ENCODE results near the gene GIPR.
"Not testable (repeated sequence)": the region's sequence is repeated elsewhere in the genome, so short reads cannot be mapped to it uniquely, and the experiment has no call there.

The GIPR gene

GRCh38 chr19:45667620-45668341, at the start of gene GIPR:
TSS of gene GIPR (plus strand) at chr19:45668221. CDS start at chr19:45669521, 1,300 bp downstream.
- peak; percentile 76 for DNase-seq (ENCODE audit: low spot score)

GRCh38 chr19:45621389-45621788, 46.6 kb upstream of the GIPR start:
- DNase-seq (ENCODE audit: low spot score) = no peak

GRCh38 chr19:45621976-45622503, 46.0 kb upstream of the GIPR start:
- no peak for DNase-seq (ENCODE audit: low spot score)

- DNase-seq (ENCODE audit: low spot score) = no peak
Observed at GRCh38 chr19:45623984-45624383, 44.0 kb upstream of the GIPR start.

DNA sequence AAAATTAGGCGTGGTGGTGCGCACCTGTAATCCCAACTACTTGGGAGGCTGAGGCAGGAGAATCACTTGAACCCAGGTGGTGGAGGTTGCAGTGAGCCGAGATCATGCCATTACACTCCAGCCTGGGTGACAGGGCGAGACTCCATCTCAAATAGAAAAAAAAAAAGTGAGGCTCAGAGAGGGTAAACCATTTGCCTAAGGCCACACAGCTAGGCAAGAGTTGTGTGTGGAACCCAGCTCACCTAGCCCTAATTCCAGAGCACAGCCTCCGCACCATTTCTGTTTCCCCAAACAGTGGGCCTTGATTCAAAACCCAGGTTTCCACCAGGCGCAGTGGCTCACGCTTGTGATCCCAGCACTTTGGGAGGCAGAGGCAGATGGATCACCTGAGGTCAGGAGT, 39.8 kb upstream of the GIPR start:
- DNase-seq (ENCODE audit: low spot score) = not testable (repeated sequence)

GRCh38 chr19:45629704-45630103, 38.3 kb upstream of the GIPR start:
- no peak for DNase-seq (ENCODE audit: low spot score)

GRCh38 chr19:45630463-45630862, 37.6 kb upstream of the GIPR start:
- DNase-seq (ENCODE audit: low spot score) = peak; percentile 13

- peak; percentile 34 for DNase-seq (ENCODE audit: low spot score)
Observed at GRCh38 chr19:45632468-45633196, 35.4 kb upstream of the GIPR start.

GRCh38 chr19:45636275-45636674, 31.7 kb upstream of the GIPR start:
- no peak for DNase-seq (ENCODE audit: low spot score)

DNA sequence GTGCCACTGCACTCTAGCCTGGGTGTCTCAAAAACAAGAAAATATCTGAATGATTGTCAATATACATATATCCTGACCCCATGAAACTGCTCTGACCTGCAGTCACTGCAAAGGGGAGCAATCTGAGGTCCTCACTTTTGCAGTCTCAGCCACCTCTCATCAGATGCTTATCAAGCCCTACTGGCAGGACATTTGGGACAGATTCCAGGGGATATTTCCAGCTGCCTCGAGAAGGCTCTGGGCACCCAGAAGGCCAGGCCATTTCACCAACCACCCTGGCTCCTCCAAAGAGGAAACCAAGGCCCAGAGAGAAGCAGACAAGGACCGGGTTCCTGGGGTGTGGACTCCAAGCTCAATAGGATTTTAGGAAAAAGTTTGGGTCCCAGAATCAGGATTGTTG, 31.1 kb upstream of the GIPR start:
- no peak for DNase-seq (ENCODE audit: low spot score)

DNA sequence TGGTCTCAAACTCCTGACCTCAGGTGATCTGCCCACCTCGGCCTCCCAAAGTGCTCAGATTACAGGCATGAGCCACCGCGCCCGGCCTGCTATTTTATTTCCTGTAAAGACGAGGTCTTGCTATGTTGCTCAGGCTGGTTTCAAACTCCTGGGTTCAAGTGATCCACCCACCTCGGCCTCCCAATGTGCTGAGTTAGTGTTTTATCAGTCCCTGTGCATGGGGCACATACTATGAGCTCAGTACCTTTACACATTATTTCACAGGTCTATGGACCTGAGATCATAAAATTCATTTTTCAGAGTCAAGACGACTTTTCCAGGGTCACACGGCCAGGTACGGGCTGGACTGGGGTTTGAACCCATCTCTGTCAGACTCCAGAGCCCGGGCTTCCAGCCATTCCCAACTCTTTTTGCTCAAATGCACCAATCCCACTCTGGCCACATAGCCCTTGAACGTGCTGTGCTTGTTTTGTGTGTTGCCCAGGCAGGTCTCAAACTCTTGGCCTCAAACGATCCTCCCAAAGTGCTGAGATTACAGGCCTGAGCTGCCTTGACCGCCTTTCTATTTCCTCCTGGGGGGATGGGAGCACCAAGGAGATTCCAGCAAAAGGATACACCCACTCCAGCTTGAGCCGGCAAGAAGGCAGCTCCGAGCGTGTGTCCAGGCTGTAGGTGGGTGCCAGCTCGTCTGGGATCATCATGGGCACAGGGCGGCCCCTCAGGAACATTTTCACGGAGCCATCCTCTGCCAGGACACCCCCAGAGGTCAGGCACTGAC, 29.9 kb upstream of the GIPR start:
- DNase-seq (ENCODE audit: low spot score) = no peak

DNA sequence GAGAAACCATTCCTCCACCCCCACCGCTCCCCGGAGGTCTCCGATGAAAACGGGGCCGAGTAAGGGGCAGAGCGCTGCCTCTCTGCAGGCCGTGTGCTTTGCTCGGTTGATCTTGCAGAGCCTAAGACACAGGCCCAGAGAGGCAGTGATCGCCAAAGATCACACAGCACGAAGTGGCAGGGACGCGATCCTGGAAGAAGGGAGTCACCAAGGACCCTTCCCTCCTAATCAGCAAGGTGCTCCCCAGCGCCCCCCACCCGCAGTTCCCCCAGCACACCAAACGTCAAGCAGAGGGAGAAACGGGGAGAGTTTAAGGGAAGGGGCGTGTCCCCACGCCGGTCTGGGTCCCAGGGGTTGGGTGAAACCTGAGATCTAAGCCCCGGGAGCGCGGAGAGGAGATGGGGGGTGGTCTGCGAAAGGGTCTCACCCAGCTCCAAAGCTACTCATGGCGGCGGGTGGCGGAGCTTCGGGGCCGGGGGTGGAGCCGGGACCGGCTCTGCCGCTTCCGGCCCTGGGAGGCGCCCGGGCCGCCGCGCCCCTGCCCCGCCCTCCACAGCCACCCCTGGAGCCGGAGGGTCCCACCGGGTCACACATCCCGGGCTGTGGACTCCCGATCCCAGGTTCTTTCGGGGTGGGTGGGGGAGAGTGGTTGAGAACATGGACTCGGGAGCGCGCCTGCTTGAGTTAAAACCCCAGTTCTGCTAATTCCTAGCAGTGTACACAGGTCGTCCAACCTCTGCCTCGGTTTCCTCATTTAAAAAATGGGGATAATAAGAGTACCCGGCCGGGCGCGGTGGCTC, 28.9 kb upstream of the GIPR start, which contains the start of gene EML2:
EML2 (minus strand) TSS at position 468 of the 800 bp plus-strand sequence; CDS start at position 447, 21 bp downstream.
- DNase-seq (ENCODE audit: low spot score) = peak; percentile 43

GRCh38 chr19:45640849-45641273, 27.2 kb upstream of the GIPR start:
- no peak for DNase-seq (ENCODE audit: low spot score)

DNA sequence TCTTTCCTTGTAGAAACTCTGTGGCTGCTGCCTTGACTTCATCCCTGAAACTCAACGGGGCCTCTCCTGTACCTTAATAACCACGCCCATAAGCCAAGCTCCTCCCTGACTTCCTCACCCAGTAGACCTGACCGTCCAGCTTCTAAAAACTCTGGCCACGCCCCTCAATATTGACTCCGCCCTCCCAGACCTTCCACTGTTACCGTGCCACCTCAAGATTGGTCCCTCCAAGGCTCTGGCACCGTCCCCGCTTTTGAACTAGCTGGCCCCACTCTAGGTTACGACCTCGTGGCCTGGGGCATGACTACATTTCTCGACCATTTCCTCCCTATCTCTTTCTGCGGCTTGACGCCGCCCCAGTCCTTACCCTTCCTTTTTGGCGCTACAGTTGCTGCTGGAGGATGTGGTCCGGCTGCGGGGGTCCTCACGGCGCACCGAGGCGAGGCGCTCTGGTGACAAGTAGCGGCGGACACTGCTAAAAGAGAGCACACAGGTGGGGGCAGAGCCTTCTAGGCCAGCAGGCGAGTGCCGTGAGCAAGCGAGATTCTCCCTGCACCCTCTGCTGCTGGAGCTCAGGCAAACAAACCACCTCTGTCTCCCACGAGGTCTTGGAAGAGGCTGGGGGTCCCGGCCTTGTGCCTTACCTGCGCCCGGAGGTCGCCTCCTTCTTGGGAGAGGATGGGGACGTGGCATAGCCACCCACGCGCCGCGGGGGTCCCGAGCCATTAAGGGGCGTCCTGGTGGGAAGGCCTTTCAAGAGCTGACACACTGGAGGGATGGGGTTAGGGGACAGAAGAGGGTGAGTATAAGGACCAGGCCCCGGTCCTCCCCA, 26.5 kb upstream of the GIPR start:
- DNase-seq (ENCODE audit: low spot score) = peak; percentile 82

- DNase-seq (ENCODE audit: low spot score) = peak; percentile 91
Observed at GRCh38 chr19:45643024-45643926, 24.7 kb upstream of the GIPR start.

GRCh38 chr19:45643927-45644771, 23.9 kb upstream of the GIPR start:
- no peak for DNase-seq (ENCODE audit: low spot score)

DNA sequence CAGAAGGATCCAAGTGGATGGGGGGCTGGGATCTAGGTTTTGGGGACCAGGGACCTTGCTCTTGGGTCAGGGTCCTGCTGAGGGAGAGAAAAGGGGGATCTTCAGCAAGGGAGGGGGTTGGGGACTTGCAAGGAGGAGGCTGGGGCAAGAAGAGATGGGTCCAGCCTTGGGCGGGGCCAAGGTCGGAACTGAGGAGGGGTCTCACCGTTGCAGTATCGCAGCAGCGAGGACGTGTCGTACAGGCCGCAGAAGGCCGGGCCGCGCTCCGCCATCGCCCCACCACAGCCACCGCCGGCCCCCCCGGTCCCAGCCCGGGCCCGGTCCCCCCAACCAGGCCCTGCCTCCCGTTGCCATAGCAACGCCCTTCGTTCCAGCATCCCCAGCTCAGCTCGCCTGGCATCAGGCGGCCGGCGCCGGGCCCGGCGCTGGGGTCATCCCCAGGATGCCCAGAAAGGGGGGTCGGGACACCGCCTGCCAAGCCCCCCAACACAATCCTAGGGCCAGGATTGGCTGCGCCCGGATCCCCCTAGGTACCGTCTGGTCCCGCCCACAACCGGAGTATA, 22.9 kb upstream of the GIPR start:
- DNase-seq (ENCODE audit: low spot score) = no peak

All from CD4-positive, alpha-beta T cell treated with Interleukin-2 at 100 ng/mL for 4 hours (primary cell).